Measurements from ENCODE around the gene FAM124B. TPM values are rescaled to one million over a fixed set of nuclear protein-coding genes. Genes with fewer than 3 reads are reported as not detected.

The FAM124B gene, protein sequence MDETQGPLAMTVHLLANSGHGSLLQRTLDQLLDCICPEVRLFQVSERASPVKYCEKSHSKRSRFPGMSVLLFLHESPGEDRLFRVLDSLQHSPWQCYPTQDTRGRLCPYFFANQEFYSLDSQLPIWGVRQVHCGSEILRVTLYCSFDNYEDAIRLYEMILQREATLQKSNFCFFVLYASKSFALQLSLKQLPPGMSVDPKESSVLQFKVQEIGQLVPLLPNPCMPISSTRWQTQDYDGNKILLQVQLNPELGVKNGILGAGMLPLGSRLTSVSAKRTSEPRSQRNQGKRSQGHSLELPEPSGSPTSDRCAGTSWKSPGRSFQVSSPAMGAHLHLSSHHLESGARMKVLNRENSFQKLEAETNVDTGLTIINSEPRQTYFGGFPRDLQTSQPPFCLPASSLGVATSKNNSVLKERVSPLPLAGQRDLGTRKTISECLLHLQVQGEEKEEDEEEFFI
- total RNA-seq (2014; rRNA removed): not detected in 2 replicates
- percentile 8 among the genes with signal in this experiment for Bru-seq, nascent RNA
- BruChase-seq, experiment 1, labeled RNA remaining after a 6-hour chase: percentile 16 among the genes with signal in this experiment
- percentile 23 among the genes with signal in this experiment for BruChase-seq, experiment 2, labeled RNA remaining after a 2-hour chase
- long read RNA-seq: 0 reads

DNA sequence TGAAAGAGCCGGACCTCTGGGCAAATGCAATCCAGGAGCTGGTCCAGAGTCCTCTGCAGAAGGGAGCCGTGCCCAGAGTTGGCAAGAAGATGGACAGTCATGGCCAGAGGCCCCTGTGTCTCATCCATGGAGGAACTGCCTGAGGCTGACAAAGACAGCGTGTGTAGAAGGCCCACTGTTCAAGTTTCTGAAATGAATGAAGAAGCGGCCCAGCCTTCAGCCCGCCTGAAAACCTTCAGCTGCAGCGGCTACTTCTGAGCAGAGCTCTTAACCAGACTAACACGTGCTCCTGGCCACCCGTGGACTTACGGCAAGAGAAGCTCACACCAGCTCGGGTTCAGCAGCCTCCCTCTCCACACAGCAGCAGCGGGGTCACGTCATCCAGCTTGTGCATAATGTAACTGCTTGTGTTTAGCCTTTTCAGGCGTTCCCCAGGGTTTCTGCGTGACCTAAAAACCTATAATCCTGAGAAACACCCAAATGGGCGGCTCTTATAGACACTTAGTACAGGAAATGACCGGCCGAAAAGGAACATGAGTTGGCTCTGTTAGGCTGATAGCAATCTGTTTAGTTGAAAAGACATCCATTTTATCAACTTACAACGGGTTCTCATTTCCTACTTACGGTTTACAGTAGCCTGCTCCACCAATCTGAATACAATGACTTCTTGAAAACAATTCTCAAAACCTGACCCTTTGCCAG is at the start of gene FAM124B:
TSS of gene FAM124B (minus strand) at position 467 of the 702 bp plus-strand sequence. CDS start at position 128, 339 bp downstream.
- ChIA-PET CTCF (no interaction called here), POLR2A (ENCODE audit: unreplicated experiment) (no interaction called here)
- Histone ChIP-seq H3K4me1 (ENCODE audit: insufficient read depth, low read length) (no peaks in the 10 kb centered on the region), H3K4me3 (ENCODE audit: low read length) (no peak within 1 kb of the TSS), H3K36me3 (ENCODE audit: low read depth, low read length) (no peaks in the 10 kb centered on the region), H3K4me2 (ENCODE audit: low read length) (no peak within 1 kb of the TSS), H3K27me3 (ENCODE audit: low read length) (no peaks in the 10 kb centered on the region), H3K79me2 (ENCODE audit: low read length) (no peaks in the 10 kb centered on the region), H3K9me2 (replicated peaks; ENCODE audit: low read length) (no peaks in the 10 kb centered on the region), H4K20me1 (ENCODE audit: low read length) (no peaks in the 10 kb centered on the region), H3K27ac (ENCODE audit: low read length) (no peak within 1 kb of the TSS), H3F3A (ENCODE audit: low read length, unreplicated experiment) (no peaks in the 10 kb centered on the region), H3K9ac (ENCODE audit: low read length) (no peak within 1 kb of the TSS), H2AFZ (ENCODE audit: low read length) (0 out of 2 replicates have a peak within 1 kb of the TSS, but pooled peaks have one; percentile 9), H3K9me3 (ENCODE audit: low read length) (no peaks in the 10 kb centered on the region)
- DNase-seq (no peak), ATAC-seq (no peak)
- TF ChIP-seq, protein P1, sequence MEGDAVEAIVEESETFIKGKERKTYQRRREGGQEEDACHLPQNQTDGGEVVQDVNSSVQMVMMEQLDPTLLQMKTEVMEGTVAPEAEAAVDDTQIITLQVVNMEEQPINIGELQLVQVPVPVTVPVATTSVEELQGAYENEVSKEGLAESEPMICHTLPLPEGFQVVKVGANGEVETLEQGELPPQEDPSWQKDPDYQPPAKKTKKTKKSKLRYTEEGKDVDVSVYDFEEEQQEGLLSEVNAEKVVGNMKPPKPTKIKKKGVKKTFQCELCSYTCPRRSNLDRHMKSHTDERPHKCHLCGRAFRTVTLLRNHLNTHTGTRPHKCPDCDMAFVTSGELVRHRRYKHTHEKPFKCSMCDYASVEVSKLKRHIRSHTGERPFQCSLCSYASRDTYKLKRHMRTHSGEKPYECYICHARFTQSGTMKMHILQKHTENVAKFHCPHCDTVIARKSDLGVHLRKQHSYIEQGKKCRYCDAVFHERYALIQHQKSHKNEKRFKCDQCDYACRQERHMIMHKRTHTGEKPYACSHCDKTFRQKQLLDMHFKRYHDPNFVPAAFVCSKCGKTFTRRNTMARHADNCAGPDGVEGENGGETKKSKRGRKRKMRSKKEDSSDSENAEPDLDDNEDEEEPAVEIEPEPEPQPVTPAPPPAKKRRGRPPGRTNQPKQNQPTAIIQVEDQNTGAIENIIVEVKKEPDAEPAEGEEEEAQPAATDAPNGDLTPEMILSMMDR (conservative IDR thresholded peaks at IDR 0.05; ENCODE audit: low read depth, low read length): no peak
- TF ChIP-seq EZH2 (IDR thresholded peaks at IDR 0.05; ENCODE audit: low read length, unreplicated experiment) (no peak), EZH2phosphoT487 (IDR thresholded peaks at IDR 0.05; ENCODE audit: borderline replicate concordance, low read length) (no peak)
- intact Hi-C loops (cut with micrococcal nuclease): no loop called here
- no TSS peak for BruUV-seq (replicated peaks)

DNA sequence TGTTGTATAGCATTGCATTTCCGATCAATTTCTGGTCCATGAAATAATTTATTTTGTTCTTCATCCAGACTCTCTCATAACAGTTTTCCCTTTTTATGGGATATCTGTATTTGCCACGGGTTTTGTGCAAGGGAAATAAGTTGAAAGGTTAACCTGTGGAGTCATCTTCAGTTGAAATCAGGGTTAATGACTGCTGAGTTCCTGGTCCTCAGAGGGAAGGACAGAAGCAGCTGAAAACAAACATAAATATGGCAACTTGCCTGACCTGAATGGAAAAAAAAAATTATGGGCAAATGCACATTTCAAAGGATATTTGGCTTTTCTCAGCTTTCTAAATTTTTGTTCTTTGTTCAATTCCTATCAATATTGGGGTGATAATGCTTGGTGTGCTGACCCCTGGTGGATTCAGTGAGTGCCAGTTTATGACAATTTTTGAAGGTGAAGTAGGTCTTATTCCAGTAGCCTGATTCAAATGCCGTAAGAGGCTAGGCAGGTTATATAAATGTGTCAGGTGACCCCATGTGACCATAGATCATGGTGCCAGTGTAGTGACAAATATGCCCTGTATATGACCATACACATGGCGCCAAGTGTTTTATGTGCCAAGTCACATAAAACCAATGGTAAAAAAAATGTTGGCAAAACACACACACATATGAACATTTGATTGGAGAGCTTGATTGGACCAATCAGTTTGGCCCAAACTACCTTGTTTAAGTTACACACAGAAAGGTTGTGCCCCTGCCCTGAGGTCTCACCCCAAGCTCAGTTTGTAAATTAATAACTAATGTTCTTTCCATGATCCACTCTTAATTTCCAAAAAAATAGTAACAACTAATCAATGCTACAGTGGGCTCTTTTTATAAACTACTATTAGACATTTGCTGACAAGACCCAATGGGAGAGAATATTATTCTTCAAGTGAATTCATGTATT is 47.6 kb upstream of the FAM124B start:
- H3K79me2 ChIP-seq (ENCODE audit: low read length): no peaks in the 10 kb centered on the region
- no peak overlapping the region for H3K27ac ChIP-seq (ENCODE audit: low read length)
- CTCF ChIA-PET: interaction anchor here (0.6 to 0.7 kb wide), 3 partner anchors 81 to 162 kb away, joined by 3 to 7 read pairs (median 3); no protein-coding TSS in a partner anchor
- peaks cover 4% of the 10 kb centered on the region; the same call in 1 of the 2 replicates for H3K4me1 ChIP-seq (ENCODE audit: insufficient read depth, low read length)
- no peaks in the 10 kb centered on the region for H3F3A ChIP-seq (ENCODE audit: low read length, unreplicated experiment)
- H2AFZ ChIP-seq (ENCODE audit: low read length): no peak overlapping the region; the same call in 1 of the 2 replicates
- no peaks in the 10 kb centered on the region for H3K36me3 ChIP-seq (ENCODE audit: low read depth, low read length)
- BruUV-seq (replicated peaks): no TSS peak
- H3K4me3 ChIP-seq (ENCODE audit: low read length): no peak overlapping the region
- TF ChIP-seq EZH2 (IDR thresholded peaks at IDR 0.05; ENCODE audit: low read length, unreplicated experiment): no peak
- TF ChIP-seq EZH2phosphoT487 (IDR thresholded peaks at IDR 0.05; ENCODE audit: borderline replicate concordance, low read length): no peak
- TF ChIP-seq, protein P1 (conservative IDR thresholded peaks at IDR 0.05; ENCODE audit: low read depth, low read length): peak; percentile 82
- DNase-seq (peak; percentile 48), ATAC-seq (peak; percentile 55)
- no peaks in the 10 kb centered on the region for H4K20me1 ChIP-seq (ENCODE audit: low read length)
- no peaks in the 10 kb centered on the region for H3K9me3 ChIP-seq (ENCODE audit: low read length)
- intact Hi-C loops (cut with micrococcal nuclease): loop anchor here (2.0 to 5.0 kb wide), 3 partner anchors 93 to 477 kb away; no protein-coding TSS in a partner anchor
- POLR2A ChIA-PET (ENCODE audit: unreplicated experiment): no interaction called here
- no peaks in the 10 kb centered on the region for H3K27me3 ChIP-seq (ENCODE audit: low read length)
- H3K9me2 ChIP-seq (replicated peaks; ENCODE audit: low read length): no peaks in the 10 kb centered on the region
- no peak overlapping the region for H3K4me2 ChIP-seq (ENCODE audit: low read length)
- no peak overlapping the region for H3K9ac ChIP-seq (ENCODE audit: low read length)

All from PC-3 (cell line).